Measurements from ENCODE around the gene LRRC14B. TPM values are rescaled to one million over a fixed set of nuclear protein-coding genes. Genes with fewer than 3 reads are reported as not detected.
"Not testable (repeated sequence)": the region's sequence is repeated elsewhere in the genome, so short reads cannot be mapped to it uniquely, and the experiment has no call there.

LRRC14B gene
- total RNA-seq, 2 donors from 2014 or later, result not detected

GRCh38 chr5:207599-207998 is 16.3 kb downstream of the LRRC14B start:
- no peak overlapping the region for H3K4me3 ChIP-seq (ENCODE audit: low read length)
- peak; percentile 56 for DNase-seq
- Mint-ChIP-seq H3K4me3 (no peak overlapping the region), H3K4me1 (peaks cover 14% of the 10 kb centered on the region), H3K27ac (peak overlapping the region; percentile 67), H3K27me3 (ENCODE audit: insufficient read depth) (no peaks in the 10 kb centered on the region), H3K9me3 (no peaks in the 10 kb centered on the region), H3K36me3 (ENCODE audit: low read depth) (peaks cover 26% of the 10 kb centered on the region)
- WGBS, 2 experiments (ENCODE audit: insufficient coverage in 1 of 2, insufficient read length in 1 of 2), result 57 to 75% methylated on average over 8 to 14 of the region's 14 CpGs
- H3K9ac ChIP-seq (ENCODE audit: extremely low read depth, low read length, poor library complexity, severe bottlenecking), result no peak overlapping the region
- H3K27ac ChIP-seq (ENCODE audit: low read depth, low read length), result no peak overlapping the region
- H3K36me3 ChIP-seq (ENCODE audit: control insufficient read depth, insufficient read depth, low read length), result peaks cover 31% of the 10 kb centered on the region
- no peaks in the 10 kb centered on the region for H3K9me3 ChIP-seq (ENCODE audit: control insufficient read depth, low read length)
- peaks cover 12% of the 10 kb centered on the region for H3K4me1 ChIP-seq (ENCODE audit: control insufficient read depth, insufficient read depth, low read length)
- TF ChIP-seq, protein P1, sequence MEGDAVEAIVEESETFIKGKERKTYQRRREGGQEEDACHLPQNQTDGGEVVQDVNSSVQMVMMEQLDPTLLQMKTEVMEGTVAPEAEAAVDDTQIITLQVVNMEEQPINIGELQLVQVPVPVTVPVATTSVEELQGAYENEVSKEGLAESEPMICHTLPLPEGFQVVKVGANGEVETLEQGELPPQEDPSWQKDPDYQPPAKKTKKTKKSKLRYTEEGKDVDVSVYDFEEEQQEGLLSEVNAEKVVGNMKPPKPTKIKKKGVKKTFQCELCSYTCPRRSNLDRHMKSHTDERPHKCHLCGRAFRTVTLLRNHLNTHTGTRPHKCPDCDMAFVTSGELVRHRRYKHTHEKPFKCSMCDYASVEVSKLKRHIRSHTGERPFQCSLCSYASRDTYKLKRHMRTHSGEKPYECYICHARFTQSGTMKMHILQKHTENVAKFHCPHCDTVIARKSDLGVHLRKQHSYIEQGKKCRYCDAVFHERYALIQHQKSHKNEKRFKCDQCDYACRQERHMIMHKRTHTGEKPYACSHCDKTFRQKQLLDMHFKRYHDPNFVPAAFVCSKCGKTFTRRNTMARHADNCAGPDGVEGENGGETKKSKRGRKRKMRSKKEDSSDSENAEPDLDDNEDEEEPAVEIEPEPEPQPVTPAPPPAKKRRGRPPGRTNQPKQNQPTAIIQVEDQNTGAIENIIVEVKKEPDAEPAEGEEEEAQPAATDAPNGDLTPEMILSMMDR (conservative IDR thresholded peaks at IDR 0.05), result no peak
- H3K27me3 ChIP-seq (ENCODE audit: control insufficient read depth, insufficient read depth, low read length, poor library complexity, severe bottlenecking), result no peaks in the 10 kb centered on the region

DNA sequence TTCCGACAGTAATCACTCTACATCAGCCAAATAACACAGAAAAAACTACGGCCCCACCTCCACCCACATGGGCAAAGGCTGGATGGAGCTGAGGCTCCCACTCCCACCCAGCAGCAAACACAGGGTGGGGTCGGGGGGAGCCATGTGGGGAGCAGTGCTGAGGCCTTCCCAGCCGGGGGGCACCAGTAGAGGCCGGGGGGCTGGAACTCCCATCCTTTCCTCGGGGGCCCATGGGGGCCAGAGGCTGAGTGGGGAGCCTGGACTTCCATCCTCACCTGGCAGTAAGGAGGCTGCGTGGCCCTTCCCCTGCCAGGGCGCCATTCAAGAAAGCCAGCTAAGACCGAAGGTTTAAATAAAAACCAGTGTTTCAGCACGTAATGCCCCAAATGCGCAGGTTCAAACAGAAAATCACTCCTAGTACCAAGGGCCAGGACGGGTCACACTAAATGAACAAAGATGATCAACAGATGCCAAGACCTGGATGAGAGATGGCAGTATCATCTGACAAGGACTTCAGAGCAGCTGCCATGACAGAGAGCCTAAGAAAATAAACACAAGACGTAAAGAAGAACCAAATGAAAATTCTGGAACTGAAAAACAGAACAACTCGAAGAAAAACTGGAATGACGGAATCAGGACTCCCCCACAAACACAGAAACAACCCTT is 17.3 kb downstream of the LRRC14B start:
- H3K9me3 ChIP-seq (ENCODE audit: control insufficient read depth, low read length), result no peaks in the 10 kb centered on the region
- peaks cover 23% of the 10 kb centered on the region for H3K36me3 Mint-ChIP-seq (ENCODE audit: low read depth)
- no peaks in the 10 kb centered on the region for H3K27me3 Mint-ChIP-seq (ENCODE audit: insufficient read depth)
- peaks cover 14% of the 10 kb centered on the region for H3K4me1 Mint-ChIP-seq
- no peak overlapping the region for H3K27ac ChIP-seq (ENCODE audit: low read depth, low read length)
- DNase-seq, result no peak
- H3K4me1 ChIP-seq (ENCODE audit: control insufficient read depth, insufficient read depth, low read length), result peaks cover 12% of the 10 kb centered on the region
- no peaks in the 10 kb centered on the region for H3K9me3 Mint-ChIP-seq
- TF ChIP-seq, protein P1 (conservative IDR thresholded peaks at IDR 0.05), result no peak
- H3K4me3 Mint-ChIP-seq, result no peak overlapping the region
- peaks cover 27% of the 10 kb centered on the region for H3K36me3 ChIP-seq (ENCODE audit: control insufficient read depth, insufficient read depth, low read length)
- no peaks in the 10 kb centered on the region for H3K27me3 ChIP-seq (ENCODE audit: control insufficient read depth, insufficient read depth, low read length, poor library complexity, severe bottlenecking)
- H3K4me3 ChIP-seq (ENCODE audit: low read length), result no peak overlapping the region
- 93 to 96% methylated on average over 7 to 15 of the region's 15 CpGs for WGBS, 2 experiments (ENCODE audit: insufficient coverage in 1 of 2, insufficient read length in 1 of 2)
- H3K27ac Mint-ChIP-seq, result no peak overlapping the region
- H3K9ac ChIP-seq (ENCODE audit: extremely low read depth, low read length, poor library complexity, severe bottlenecking), result no peak overlapping the region

GRCh38 chr5:213803-214395 is 22.6 kb downstream of the LRRC14B start:
- Histone ChIP-seq H3K27me3 (ENCODE audit: control insufficient read depth, insufficient read depth, low read length, poor library complexity, severe bottlenecking) (no peaks in the 10 kb centered on the region), H3K27ac (ENCODE audit: low read depth, low read length) (no peak overlapping the region), H3K9ac (ENCODE audit: extremely low read depth, low read length, poor library complexity, severe bottlenecking) (no peak overlapping the region), H3K9me3 (ENCODE audit: control insufficient read depth, low read length) (no peaks in the 10 kb centered on the region), H3K4me1 (ENCODE audit: control insufficient read depth, insufficient read depth, low read length) (no peaks in the 10 kb centered on the region), H3K4me3 (ENCODE audit: low read length) (no peak overlapping the region), H3K36me3 (ENCODE audit: control insufficient read depth, insufficient read depth, low read length) (peaks cover 7% of the 10 kb centered on the region)
- Mint-ChIP-seq H3K4me3 (no peak overlapping the region), H3K36me3 (ENCODE audit: low read depth) (peaks cover 19% of the 10 kb centered on the region), H3K9me3 (no peaks in the 10 kb centered on the region), H3K27me3 (ENCODE audit: insufficient read depth) (no peaks in the 10 kb centered on the region), H3K4me1 (peaks cover 3% of the 10 kb centered on the region), H3K27ac (no peak overlapping the region)
- DNase-seq, result no peak
- TF ChIP-seq, protein P1 (conservative IDR thresholded peaks at IDR 0.05), result no peak
- 93 to 96% methylated on average over 6 to 12 of the region's 12 CpGs for WGBS, 2 experiments (ENCODE audit: insufficient coverage in 1 of 2, insufficient read length in 1 of 2)

- DNase-seq; H3K27ac Mint-ChIP-seq; H3K4me3 ChIP-seq (ENCODE audit: low read length); H3K9me3 ChIP-seq (ENCODE audit: control insufficient read depth, low read length); H3K9me3 Mint-ChIP-seq; H3K27me3 ChIP-seq (ENCODE audit: control insufficient read depth, insufficient read depth, low read length, poor library complexity, severe bottlenecking); H3K27me3 Mint-ChIP-seq (ENCODE audit: insufficient read depth); H3K27ac ChIP-seq (ENCODE audit: low read depth, low read length); H3K9ac ChIP-seq (ENCODE audit: extremely low read depth, low read length, poor library complexity, severe bottlenecking); H3K36me3 ChIP-seq (ENCODE audit: control insufficient read depth, insufficient read depth, low read length); H3K4me3 Mint-ChIP-seq; H3K4me1 ChIP-seq (ENCODE audit: control insufficient read depth, insufficient read depth, low read length): not testable (repeated sequence)
- Mint-ChIP-seq H3K36me3 (ENCODE audit: low read depth) (peaks cover 19% of the 10 kb centered on the region), H3K4me1 (peaks cover 11% of the 10 kb centered on the region)
- 83% methylated on average over 1 of the region's 2 CpGs; no CpG with 5 or more reads in 1 of the 2 experiments for WGBS, 2 experiments (ENCODE audit: insufficient coverage in 1 of 2, insufficient read length in 1 of 2)
Measured at GRCh38 chr5:215256-215655, 24.0 kb downstream of the LRRC14B start.

DNA sequence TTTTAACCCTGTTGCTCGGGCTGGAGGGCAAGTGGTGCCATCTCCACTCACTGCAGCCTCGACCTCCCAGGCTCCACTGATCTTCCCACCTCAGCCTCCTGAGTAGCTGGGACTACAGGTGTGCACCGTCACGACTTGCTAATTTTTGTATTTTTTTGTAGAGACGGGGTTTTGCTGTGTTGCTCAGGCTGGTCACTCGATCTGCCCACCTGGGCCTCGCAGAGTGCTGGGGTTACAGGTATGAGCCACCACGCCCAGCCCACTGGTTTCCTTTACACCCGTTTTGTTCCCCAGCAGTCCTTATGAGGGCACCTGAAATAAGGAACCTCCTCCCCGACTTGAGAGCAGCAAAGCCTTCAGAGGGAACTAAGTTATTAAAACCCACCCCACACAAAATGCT is 24.8 kb downstream of the LRRC14B start:
- H3K27me3 Mint-ChIP-seq (ENCODE audit: insufficient read depth); DNase-seq; H3K9me3 ChIP-seq (ENCODE audit: control insufficient read depth, low read length); H3K9ac ChIP-seq (ENCODE audit: extremely low read depth, low read length, poor library complexity, severe bottlenecking); H3K36me3 ChIP-seq (ENCODE audit: control insufficient read depth, insufficient read depth, low read length); H3K4me1 ChIP-seq (ENCODE audit: control insufficient read depth, insufficient read depth, low read length); H3K27ac Mint-ChIP-seq; H3K4me3 ChIP-seq (ENCODE audit: low read length); H3K27me3 ChIP-seq (ENCODE audit: control insufficient read depth, insufficient read depth, low read length, poor library complexity, severe bottlenecking); H3K4me3 Mint-ChIP-seq; H3K9me3 Mint-ChIP-seq; H3K27ac ChIP-seq (ENCODE audit: low read depth, low read length): not testable (repeated sequence)
- Mint-ChIP-seq H3K4me1 (peaks cover 17% of the 10 kb centered on the region), H3K36me3 (ENCODE audit: low read depth) (peaks cover 19% of the 10 kb centered on the region)
- WGBS, 2 experiments (ENCODE audit: insufficient coverage in 1 of 2, insufficient read length in 1 of 2), result 91% methylated on average over 6 of the region's 10 CpGs; no CpG with 5 or more reads in 1 of the 2 experiments
